ENCODE measurements around the gene TINCR.

DNA sequence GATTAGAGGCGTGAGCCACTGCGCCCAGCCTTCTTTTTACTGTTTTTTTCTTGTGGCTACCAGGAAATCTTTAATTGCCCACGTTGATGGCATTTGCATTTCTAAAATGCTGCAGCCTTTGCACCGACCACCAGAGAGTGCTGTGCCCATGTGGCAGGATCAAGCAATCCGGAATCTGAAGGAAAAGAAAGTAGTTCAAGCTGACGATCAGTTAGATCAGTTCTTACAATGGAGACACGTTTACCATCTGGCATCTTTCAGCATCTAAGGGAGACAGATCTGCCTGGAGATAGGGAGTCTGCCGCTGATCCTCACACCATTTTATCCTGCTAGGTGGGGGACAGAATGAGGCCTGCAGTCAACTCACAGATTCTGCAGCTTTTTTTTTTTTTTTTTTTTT, 19.9 kb downstream of the TINCR start:
- no peak for TF ChIP-seq POLR2A (IDR thresholded peaks at IDR 0.05)
- TF ChIP-seq, protein P1, sequence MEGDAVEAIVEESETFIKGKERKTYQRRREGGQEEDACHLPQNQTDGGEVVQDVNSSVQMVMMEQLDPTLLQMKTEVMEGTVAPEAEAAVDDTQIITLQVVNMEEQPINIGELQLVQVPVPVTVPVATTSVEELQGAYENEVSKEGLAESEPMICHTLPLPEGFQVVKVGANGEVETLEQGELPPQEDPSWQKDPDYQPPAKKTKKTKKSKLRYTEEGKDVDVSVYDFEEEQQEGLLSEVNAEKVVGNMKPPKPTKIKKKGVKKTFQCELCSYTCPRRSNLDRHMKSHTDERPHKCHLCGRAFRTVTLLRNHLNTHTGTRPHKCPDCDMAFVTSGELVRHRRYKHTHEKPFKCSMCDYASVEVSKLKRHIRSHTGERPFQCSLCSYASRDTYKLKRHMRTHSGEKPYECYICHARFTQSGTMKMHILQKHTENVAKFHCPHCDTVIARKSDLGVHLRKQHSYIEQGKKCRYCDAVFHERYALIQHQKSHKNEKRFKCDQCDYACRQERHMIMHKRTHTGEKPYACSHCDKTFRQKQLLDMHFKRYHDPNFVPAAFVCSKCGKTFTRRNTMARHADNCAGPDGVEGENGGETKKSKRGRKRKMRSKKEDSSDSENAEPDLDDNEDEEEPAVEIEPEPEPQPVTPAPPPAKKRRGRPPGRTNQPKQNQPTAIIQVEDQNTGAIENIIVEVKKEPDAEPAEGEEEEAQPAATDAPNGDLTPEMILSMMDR (IDR thresholded peaks at IDR 0.05) = peak in 2 of 6 experiments; percentile 5 to 18

All from thyroid gland (tissue), 4 donors.